HG03521 (cell line): ENCODE results near the gene ZNF101.

ENCODE experiments used
- ATAC-seq: cut with Tn5 transposase; IDR thresholded peaks from one replicate; pipeline ENCODE4 v1.9.1; 2021; ENCODE audit warnings: mild to moderate bottlenecking, moderate library complexity; ENCODE audit not compliant: unreplicated experiment

The ZNF101 gene

DNA sequence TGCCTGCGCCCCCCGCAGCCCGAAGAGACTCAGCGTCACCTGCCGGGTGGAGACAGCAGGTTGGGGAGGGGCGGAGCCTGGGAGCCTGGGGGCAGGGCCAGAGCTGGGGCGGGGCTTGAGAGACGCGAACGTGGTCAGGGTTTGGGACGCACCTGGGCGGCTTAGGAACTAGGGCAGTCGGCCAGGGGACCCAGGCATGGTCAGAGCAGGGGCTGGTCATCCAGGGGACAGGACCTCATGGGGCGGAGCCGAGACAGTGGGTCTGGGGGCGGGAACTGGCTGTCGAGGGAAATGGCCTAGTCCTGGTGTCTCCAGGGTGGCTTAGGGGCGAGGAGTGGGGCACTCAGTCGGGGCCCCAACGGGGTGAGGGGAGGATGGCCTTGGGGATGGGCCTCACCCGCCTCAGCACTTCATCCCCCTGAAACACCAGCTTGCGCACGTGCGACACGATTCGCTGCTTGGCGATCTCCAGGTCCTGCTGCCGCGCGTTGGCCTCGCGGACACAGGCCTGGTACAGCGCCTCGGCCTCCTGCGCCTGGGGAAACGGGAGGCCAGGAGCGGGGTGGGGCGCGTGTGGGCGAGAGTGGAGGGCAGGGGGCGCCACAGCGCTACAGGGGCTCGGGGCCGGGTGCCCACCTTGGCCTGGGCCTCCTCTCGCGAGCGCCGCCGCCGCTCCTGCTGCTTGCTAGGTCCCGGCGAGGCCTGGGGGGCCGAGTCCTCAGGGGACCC, 31.0 kb upstream of the ZNF101 start:
- no peak for ATAC-seq

DNA sequence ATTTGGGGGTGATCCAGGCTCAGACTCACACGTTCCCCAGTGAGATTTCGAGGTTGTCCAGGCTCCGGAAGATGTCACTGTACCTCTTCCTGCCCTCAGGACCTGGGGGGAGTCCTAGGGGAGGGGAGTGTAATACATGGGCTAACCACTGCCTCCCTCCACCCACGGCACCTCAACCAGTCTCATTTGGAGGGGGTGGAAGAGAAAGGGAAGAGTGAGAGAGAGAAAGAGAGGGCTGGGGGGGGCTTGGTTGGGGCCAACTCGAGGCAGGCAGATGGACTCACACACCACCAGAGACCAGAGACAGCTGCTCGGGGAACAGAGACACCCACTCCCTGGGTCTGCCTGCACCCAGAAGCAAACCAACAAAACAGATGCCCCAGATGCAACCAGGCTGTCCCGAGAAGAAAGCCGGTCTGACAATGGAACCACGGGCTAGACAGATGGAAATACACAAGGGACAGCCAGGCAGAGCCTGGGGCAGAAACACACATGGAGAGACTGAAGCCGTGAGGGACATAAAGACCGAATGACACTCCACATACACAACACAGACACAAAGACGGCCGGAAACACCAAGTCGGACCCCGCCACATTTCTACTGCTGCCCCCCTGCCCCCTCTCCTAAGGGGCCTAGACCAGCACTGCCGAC, 26.0 kb upstream of the ZNF101 start:
- ATAC-seq, result peak; percentile 10

DNA sequence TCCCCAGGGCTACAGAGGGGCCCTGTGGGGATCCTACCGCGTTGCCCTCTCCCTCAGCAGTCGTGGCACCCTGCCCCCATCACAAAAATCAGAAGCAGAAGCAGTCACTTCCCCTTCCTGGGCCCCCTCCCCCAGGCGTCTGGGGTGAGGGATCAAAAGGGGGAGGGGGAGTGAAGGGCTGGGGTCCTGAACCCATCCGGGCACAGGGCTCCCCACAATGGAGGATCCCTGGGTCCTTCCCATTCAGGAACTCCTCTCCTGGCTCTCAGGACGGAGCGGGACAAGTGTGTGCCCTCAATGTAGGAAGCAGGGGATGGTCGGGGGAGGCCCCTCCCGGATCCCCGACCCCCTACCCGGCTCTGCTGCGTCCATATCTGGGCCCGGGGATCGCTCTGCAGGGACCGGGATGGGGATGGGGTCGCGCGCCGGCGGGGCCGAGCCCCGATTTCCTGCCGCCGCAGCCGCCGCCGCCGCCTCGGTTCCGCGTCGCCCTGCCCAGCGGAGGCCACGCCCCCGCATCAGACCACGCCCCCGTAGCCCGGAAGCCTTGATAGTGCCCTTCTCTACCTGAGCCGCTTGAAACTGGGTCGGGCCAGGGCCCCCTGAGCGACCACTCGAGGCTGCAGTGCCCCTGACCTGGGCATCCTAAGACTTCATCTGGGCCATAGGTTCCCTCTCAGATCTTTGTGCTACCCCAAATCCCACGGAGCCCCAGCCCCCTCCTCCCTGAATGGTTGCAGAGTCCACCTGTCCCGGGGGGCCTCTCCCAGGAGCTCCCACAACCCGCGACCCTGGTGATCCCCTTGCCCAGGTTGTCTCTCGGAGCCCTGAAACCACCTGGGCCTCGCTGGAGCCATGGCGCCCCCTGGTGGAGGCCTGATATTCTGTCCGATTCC, 25.2 kb upstream of the ZNF101 start, which contains the start of gene GMIP:
Gene GMIP, minus strand, starts transcription at position 500 of the 896 bp plus-strand sequence. Its CDS starts 128 bp downstream, at position 372.
- ATAC-seq, result peak; percentile 62

DNA sequence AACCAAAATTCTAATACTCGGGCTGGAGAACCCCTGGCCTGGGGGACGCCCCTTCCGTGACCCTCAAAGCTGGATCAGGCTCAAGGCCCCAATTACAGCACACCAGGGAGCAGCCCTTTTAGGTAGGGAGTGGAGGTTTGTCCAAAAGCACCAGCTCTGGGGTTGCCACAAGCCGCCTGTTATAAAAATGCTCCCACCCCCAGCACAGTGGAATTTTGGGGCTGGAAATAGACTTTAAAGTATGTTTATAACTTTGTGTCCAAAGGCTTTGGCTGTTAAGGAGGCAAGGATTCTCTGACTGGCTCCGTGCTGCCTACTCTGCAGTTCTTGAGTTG, 24.6 kb upstream of the ZNF101 start:
- ATAC-seq, result no peak

DNA sequence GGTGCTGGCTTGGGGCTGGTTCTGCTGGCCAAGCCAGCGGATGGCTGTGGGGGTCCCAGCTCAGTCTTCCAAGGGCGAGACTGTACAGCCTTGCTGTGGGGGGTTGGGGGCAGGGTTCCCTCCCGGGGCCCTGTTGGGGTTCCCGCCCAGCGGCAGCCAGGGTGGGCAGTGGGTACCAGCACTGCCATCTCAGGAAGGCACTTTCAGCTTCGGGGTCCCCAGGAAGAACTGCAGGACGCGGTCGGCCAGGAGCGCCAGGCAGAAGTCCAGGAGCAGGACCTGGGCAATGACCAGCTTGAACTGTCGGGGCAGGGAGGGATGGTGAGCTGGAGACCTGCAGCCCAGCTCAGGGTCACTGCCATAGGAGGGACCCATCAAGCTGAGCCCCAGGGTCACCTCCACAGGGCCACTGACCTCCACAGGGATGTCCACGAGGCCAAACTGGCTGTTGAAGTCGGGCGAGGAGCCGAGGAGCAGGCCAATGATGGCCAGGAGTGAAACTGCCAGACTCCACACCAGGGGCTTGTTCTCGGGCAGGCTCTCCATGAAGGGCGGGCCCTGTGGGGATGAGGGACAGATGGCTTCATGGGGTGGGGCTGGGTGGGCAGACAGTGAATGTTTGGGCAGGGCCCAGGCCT, 23.3 kb upstream of the ZNF101 start:
- ATAC-seq, result no peak

DNA sequence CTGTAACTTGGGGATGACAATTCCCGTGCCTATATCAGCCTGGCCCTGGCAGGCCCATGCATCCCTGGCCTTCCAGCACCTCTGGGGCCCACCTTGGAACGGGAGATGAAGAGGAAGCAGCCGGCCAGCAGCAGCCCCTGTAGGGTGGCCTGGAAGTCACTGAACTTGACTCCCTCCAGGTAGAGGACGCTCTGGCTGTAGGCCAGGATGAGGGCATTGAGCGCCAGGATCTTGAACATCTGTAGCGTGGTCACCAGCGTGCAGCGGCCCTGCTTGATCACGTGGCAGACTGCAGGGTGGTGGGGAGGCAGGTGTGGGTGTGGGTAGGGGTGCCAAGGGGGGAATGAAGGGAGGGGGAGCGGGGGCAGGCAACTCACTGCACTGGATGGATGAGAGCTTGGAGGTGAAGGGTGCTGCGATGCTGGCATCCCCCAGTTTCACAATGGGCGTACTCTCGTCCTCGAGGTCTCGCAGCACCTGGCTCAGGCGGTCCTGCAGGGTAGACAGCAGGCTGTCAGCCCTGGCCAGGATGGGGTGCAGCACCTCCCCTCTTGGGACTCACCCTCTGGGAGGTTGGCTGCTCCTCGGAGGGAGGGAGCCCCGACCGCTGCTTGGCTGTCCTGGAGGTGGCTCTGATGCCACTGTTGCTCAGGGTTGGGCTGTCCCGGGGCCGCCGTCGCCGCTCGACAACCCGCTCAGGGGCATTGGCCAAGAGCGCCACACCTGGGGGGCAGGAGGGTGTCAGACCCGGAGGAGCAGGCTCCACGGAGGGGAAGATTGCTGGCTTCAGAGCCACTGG, 21.4 kb upstream of the ZNF101 start:
- ATAC-seq, result no peak

DNA sequence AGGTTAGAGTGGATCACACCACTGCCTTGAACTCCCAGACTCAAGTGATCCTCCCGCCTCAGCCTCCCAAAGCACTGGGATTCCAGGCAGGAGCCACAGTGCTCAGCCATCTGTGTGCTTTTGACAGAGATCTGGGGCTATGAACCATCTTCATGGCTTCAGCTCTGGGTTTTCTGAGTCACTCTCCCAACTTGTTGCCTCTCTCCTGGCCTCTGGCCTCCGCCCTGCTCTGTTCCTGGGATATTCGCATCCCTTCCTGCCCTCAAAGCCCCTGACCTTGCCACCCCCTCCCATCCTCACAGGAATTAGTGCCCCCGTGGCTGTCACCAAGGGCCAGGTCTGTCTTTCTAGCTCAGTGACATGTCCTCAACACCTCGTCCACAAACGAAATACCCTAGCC, 19.5 kb upstream of the ZNF101 start:
- ATAC-seq, result no peak

DNA sequence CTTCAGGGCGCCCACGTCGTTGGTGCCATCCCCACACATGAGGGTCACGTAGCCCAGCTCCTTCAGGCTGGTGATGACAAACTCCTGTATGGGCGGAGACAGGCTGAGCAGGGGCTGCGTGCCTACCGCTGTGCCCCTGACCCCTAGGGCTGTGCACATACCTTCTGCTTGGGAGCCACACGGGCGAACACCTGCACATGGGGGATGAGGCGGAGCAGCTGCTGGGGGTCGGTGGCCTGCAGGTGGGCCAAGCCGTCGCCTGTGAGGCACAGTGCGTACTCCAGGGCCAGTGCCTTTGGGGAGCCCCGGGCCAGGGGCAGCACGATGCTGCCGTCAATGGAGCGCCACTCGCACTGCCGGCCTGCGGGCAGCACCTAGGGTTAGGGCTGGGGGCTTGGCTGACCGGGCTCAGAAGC, 19.1 kb upstream of the ZNF101 start:
- no peak for ATAC-seq

DNA sequence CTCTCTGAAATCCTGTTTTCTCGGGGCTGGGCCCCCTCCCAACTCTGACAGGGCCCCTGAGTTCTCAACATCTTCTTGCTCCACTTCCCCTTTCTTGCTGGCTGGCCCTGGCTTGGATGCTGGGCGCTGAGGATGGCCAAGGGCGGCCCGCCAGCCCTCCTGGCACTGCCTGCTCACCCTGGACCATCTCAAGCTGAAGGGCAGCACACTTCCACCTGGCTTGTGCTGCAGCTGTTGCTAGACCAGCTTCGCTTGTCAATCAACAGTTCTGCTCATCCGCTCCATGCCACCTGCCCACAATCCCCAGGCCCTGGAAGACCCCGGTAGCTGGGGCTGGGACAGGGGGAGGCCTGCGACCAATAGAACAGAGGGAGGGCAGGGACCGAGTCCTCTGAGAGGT, 18.3 kb upstream of the ZNF101 start:
- ATAC-seq, result no peak

DNA sequence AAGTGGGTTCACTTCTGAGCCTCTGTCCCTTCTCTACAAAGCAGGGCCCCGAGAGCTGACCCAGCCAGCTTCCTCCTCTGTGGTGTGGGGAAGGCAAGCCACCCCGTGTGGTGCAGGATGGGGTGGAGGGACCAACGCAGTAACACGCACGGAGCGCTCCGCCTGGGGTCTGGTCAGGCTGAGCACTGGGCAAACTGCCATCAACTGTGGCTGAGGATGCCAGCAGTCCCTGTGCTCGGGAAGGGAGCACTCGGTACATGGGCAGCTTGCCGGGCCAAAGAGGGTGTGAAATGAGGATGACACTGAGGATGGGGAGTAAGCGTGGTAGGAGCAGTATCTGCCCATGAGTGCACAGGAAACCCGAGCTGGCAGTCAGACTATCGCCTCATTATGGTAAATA, 17.6 kb upstream of the ZNF101 start:
- ATAC-seq, result no peak

DNA sequence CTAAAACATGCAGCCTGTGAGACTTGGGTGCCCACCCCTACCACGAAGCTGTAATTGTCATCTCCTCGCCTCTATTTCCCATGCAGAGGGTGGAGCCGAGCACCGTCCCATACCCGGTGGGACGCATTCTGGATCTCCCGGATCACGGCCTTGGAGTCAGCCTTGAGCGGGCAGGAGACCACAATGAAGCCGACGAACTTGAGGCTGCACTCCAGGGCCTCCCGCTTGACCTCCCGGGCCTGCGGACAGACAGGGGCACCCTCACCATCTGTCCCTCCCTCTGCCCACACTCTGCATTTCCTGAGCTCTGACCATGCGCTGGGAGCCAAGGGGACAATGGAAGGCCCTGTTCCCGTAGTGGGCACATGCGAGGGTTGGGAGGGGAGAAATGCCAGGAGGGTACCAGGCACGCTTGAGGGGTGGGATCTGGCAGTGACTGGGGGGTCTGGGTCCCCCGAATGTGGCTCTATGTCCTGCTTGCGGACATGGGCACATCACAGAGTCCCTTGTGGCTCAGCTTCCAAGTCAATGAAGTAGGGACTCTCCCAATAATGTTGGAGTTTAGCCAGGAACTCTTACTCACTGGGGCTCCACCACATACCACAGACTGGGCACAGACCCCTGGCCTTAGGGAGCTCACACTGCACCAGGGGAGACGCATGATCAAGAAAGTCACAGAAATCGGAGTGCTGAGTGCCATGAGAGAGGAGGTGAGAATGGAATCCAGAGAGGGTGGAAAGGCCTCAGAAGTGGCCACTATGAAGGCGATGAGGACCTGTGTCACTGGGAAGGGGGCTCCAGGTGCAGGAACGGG, 15.9 kb upstream of the ZNF101 start:
- no peak for ATAC-seq

DNA sequence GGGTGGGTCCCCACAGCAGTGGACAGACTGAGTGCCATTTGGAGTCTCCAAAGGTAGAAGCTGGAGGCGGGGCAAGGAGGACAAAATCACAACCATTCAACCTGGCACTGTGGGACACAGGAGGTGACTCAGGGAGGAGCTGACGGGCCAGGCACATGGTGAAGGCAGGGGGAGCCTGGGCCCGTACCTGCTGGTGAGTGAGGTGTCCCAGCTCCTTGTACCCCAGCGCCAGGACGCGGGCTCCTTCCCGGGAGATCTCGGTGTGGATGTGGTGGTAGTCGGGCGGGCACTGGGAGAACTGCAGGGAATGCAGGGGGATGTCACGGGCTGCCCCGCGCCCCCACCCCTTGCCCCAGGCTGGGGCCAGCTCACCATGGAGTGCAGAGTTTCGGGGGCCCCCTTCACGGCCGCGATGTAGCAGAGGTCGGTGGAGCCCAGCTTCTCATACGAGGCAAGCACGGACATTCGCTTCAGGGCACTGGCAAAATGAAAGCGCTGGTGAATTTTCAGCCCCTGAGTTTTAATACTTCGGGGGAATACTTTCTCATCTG, 15.0 kb upstream of the ZNF101 start:
- ATAC-seq, result no peak

DNA sequence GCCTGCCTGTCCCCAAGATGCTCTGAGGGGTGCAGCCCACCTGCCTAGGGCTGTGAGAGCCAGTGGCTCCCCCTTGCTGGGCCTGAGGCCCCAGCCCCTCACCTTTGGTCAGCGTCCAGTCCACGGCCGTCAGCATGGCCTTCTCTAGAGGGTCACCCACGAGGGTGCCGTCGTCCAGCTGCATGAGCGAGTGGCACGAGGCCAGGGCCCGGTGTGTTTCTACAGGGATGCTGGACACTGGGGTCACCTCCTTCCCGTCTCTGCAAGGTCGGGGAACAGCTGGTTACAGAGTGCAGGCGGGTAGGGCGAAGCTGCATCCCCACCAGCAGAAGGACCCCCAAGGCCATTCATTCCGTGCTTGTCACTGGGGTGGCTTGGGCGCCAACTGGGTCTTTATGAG, 14.2 kb upstream of the ZNF101 start:
- ATAC-seq, result no peak

DNA sequence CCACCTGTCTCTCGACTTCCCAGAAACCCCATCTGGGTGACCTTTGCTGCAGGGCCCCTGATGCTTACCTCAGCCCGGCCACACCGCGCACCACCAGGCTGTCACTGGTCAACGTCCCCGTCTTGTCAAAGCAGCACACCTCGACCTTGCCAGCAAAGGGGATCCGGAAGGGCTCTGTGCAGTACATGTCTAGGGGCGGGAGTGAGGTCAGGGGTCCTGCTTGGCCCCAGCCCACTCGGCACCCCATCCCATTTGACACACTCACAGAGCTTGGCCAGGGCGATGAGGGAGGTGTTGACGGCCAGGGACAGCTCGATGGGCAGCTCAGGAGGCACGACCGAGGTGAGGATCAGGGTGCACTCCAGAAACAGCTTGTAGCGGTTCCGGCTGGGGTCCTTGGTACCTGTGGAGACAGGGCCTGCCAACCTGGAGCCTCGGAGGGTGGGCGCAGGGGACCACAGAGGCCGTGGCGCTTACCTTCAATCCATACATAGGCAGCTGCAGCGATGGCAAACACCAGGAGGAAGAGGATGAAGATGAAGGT, 13.5 kb upstream of the ZNF101 start:
- ATAC-seq, result no peak

DNA sequence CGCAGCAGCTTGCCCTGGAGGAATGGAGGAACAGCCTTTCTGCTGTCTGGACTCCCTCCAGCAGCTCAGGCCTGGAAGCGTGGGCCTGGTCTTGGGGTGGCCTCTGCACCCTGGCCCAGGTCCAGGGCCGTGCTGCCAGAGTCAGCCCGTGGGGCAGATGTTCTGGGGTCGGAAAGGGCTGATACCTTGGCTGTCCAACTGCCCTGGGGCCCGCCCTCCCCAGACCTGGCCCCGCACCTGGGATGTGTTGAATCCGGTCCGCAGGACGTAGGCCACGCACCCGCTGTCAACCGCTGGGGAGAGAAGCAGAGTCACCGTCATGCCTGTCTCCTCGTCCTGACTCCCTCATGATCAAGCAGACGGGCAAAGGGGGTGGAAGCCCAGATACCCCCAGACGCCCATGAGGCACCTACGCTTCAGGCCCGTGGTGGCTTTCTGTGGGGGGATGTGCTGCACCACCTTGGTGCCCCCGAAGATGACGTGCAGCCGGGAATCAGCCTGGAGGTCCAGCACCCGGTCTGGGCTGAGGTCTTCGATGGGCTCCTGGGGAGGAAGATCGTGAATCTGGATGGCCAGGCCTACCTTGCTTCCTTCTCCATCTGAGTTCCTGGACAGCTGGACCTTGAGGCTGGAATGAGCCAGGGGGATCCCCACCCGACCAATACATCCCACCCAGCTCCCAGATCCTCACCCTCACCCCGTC, 12.8 kb upstream of the ZNF101 start:
- ATAC-seq, result no peak

DNA sequence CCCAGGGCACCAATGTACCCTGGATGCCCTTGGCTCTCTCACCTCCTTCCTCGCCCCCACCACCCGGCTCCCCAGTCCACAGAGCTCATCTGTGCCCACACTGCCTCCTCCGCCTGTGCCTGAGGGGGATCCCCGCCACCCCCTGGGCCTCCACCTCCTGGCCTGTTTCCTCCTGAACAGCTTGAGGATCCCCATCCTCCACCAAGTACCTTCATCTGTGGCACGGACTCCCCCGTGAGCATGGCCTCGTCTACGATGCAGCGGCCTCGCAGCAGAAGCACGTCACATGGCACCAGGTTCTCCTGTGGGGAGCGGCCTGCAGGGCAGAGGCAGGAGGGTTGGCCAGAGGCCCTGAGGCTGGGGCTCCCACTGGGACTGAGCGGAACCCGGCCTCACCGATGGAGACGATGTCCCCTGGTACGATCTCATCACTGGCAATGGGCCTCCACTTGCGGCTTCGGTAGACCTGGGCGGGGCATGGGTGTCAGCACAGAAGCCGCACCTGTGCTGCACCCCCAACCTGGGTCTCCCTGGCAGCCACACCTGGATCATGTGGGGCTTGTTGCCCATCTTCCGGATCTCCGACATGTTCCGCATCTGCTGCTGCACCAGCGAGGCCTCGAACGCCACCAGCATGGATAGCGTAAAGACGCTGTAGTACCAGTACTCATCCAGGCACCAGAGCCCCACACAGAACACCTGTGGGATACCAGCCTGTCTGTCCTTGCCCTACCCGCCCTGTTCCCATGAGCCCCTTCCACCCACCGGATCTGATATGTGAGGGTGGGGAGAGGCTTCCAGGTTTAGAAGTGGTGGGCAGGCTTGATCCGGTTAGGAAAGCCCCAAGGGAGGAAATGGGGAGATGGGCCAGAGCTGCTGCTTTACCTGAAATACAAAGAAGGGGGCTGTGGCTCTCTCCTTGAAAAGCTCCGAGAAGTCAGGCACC, 11.9 kb upstream of the ZNF101 start:
- no peak for ATAC-seq

DNA sequence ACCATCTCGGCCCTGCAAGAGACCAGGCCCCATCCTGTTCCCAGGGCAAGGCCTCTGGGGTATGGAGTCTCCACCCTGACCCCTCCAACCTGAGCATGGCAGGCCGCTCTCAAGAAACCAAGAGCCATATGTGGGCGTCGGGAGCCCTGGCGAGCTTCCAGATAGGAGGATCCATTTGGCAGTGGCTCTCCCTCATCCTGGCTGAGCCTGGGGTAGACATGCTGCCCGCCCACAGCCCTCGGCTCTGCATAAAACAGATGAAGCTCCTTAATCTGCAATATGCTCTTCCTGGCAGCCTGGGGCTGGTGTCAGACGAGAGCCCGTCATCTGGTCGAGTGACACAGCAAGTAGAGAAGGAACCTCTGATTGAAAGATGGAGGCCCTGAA, 11.2 kb upstream of the ZNF101 start:
- ATAC-seq, result no peak
